Midbrain (tissue), 1 donor: Measurements from ENCODE around the gene IMPACT.
A peak's percentile ranks its signal among the peaks of the same experiment; 100 is the strongest.

Source experiments
- DNase-seq: peaks from one replicate; lab custom pipeline; 2025; lab: John Stamatoyannopoulos, UW

IMPACT gene

GRCh38 chr18:24421831-24422230 lies 4.6 kb upstream of the IMPACT start:
- no peak for DNase-seq

GRCh38 chr18:24426073-24426397 lies 435 bp upstream of the IMPACT start:
- no peak for DNase-seq

GRCh38 chr18:24427484-24427883 lies 1.0 kb downstream of the IMPACT start:
- DNase-seq = no peak

GRCh38 chr18:24428709-24429108 lies 2.2 kb downstream of the IMPACT start:
- no peak for DNase-seq

GRCh38 chr18:24429188-24429587 lies 2.7 kb downstream of the IMPACT start:
- DNase-seq = no peak

- DNase-seq = no peak
Measured at GRCh38 chr18:24432618-24433017, 6.1 kb downstream of the IMPACT start.

- no peak for DNase-seq
Measured at GRCh38 chr18:24436939-24437338, 10.5 kb downstream of the IMPACT start.

GRCh38 chr18:24443870-24444269 lies 17.4 kb downstream of the IMPACT start:
- DNase-seq = peak; percentile 6

- DNase-seq = no peak
Measured at GRCh38 chr18:24446453-24446852, 20.0 kb downstream of the IMPACT start.

- no peak for DNase-seq
Measured at GRCh38 chr18:24446953-24447538, 20.6 kb downstream of the IMPACT start.

- DNase-seq = no peak
Measured at GRCh38 chr18:24447961-24448360, 21.5 kb downstream of the IMPACT start.

- no peak for DNase-seq
Measured at GRCh38 chr18:24456549-24456948, 30.1 kb downstream of the IMPACT start.

GRCh38 chr18:24459772-24460171 lies 33.3 kb downstream of the IMPACT start:
- no peak for DNase-seq

- no peak for DNase-seq
Measured at GRCh38 chr18:24460388-24460787, 33.9 kb downstream of the IMPACT start, which contains the start of gene HRH4. HRH4 (plus strand) TSS chr18:24460637; CDS start chr18:24460729, 92 bp downstream.

- DNase-seq = no peak
Measured at GRCh38 chr18:24461996-24462395, 35.5 kb downstream of the IMPACT start.

GRCh38 chr18:24462838-24463775 lies 36.6 kb downstream of the IMPACT start:
- DNase-seq = peak; percentile 27

GRCh38 chr18:24465486-24465885 lies 39.0 kb downstream of the IMPACT start:
- DNase-seq = no peak

GRCh38 chr18:24466771-24467170 lies 40.3 kb downstream of the IMPACT start:
- DNase-seq = no peak

GRCh38 chr18:24470022-24470618 lies 43.6 kb downstream of the IMPACT start:
- no peak for DNase-seq

GRCh38 chr18:24470805-24471204 lies 44.3 kb downstream of the IMPACT start:
- no peak for DNase-seq

- DNase-seq = no peak
Measured at GRCh38 chr18:24472591-24472990, 46.1 kb downstream of the IMPACT start.

- DNase-seq = no peak
Measured at GRCh38 chr18:24474406-24474805, 47.9 kb downstream of the IMPACT start.
